Endothelial cell of umbilical vein (primary cell): Measurements from ENCODE around the gene TP53AIP1. TPM values are rescaled to one million over a fixed set of nuclear protein-coding genes. Genes with fewer than 3 reads are reported as not detected.

Source experiments
- BruUV-seq: library from RNA; stranded (reverse); fragments of 400-500 nt; replicated peaks from 2 replicates; lab custom pipeline; 2021; lab: Mats Ljungman, UMichigan
- CTCF ChIA-PET: fragments of 300-600, 350-600 bp; sonication (Branson Sonifier 250); formaldehyde crosslinking; loops from one replicate; lab custom pipeline; 2021; ENCODE audit warnings: antibody characterized with exemption, inconsistent platforms; lab: Charles Lee
- POLR2A ChIA-PET: fragments of 300-600, 350-600 bp; sonication (Branson Sonifier 250); formaldehyde crosslinking; loops from one replicate; lab custom pipeline; 2021; ENCODE audit warnings: antibody characterized with exemption, inconsistent platforms; lab: Charles Lee
- DNase-seq: peaks from one replicate; pipeline ENCODE4 v3.0.0-alpha.2; 2011; ENCODE audit warnings: low read depth, low spot score
- FAIRE-seq: peaks from 2 replicates; lab custom pipeline; 2011; peaks lifted over from hg19 to GRCh38; lab: Jason Lieb, UNC
- H2AFZ ChIP-seq: 2 replicates; pipeline ENCODE4 v1.6.0; 2012; ENCODE audit warnings: low read depth, low read length, control low read depth, inconsistent platforms
- H3K27ac ChIP-seq: 2 replicates; pipeline ENCODE4 v1.5.1; 2011; ENCODE audit warnings: low read depth, mild to moderate bottlenecking, control low read depth, low read length, moderate library complexity; ENCODE audit not compliant: insufficient read depth
- H3K27me3 ChIP-seq, 2 experiments: 2 replicates each; pipeline versions ENCODE4 v1.6.0 to v1.6.1; 2011; ENCODE audit warnings: low read length in 2 of 2, mixed read lengths in 1 of 2; ENCODE audit not compliant: control insufficient read depth in 2 of 2, insufficient read depth in 2 of 2
- H3K36me3 ChIP-seq, 2 experiments: 2 replicates in 1 of 2; 3 replicates in 1 of 2; pipeline ENCODE4 v1.5.1; 2011; ENCODE audit warnings: low read length in 2 of 2, mild to moderate bottlenecking in 1 of 2, moderate library complexity in 1 of 2; ENCODE audit not compliant: control insufficient read depth in 2 of 2, insufficient read depth in 2 of 2; ENCODE audit errors: extremely low read depth in 1 of 2
- H3K4me1 ChIP-seq: 3 replicates; pipeline ENCODE4 v1.5.1; 2011; ENCODE audit warnings: mild to moderate bottlenecking, low read length; ENCODE audit not compliant: control insufficient read depth, insufficient read depth; ENCODE audit errors: extremely low read depth
- H3K4me2 ChIP-seq: 2 replicates; pipeline ENCODE4 v1.6.1; 2011; ENCODE audit warnings: low read length, control low read depth, mixed read lengths; ENCODE audit not compliant: insufficient read depth
- H3K4me3 ChIP-seq, 3 experiments: fragments of 200-600 bp in 1 of 3; sonication (generic), shearing (Covaris generic) in 1 of 3; replicated peaks in 1 of 3; 2 replicates each; pipeline ENCODE4 v1.5.1; 2011 to 2016; ENCODE audit warnings: control low read depth in 3 of 3, low read length in 3 of 3, mild to moderate bottlenecking in 2 of 3, inconsistent platforms in 1 of 3, low read depth in 1 of 3, moderate library complexity in 1 of 3; ENCODE audit not compliant: insufficient read depth in 1 of 3
- H3K79me2 ChIP-seq: 2 replicates; pipeline ENCODE4 v1.6.0; 2012; ENCODE audit warnings: low read length, inconsistent platforms; ENCODE audit not compliant: control insufficient read depth, insufficient read depth
- H3K9ac ChIP-seq: replicated peaks from 2 replicates; pipeline ENCODE3; 2011; ENCODE audit warnings: low read length, control low read depth; ENCODE audit not compliant: insufficient read depth; ENCODE audit errors: extremely low read depth
- H3K9me1 ChIP-seq: replicated peaks from 3 replicates; pipeline ENCODE4 v1.6.0; 2011; ENCODE audit warnings: mild to moderate bottlenecking, low read length; ENCODE audit not compliant: control insufficient read depth, insufficient read depth; ENCODE audit errors: extremely low read depth
- H3K9me3 ChIP-seq: replicated peaks from 2 replicates; pipeline ENCODE4 v1.5.1; 2012; ENCODE audit warnings: low read length, inconsistent platforms; ENCODE audit not compliant: control insufficient read depth, insufficient read depth
- H4K20me1 ChIP-seq: replicated peaks from 2 replicates; pipeline ENCODE3; 2011; ENCODE audit warnings: mild to moderate bottlenecking, low read length; ENCODE audit not compliant: control insufficient read depth, insufficient read depth; ENCODE audit errors: extremely low read depth
- EZH2 ChIP-seq: IDR thresholded peaks from 2 replicates; pipeline ENCODE4 v1.6.1; 2012; ENCODE audit warnings: borderline replicate concordance, low read depth, mild to moderate bottlenecking, moderate library complexity, low read length, inconsistent platforms; ENCODE audit not compliant: severe bottlenecking
- FOS ChIP-seq: IDR thresholded peaks from 2 replicates; pipeline ENCODE4 v1.6.1; 2011; ENCODE audit warnings: mild to moderate bottlenecking, low read length, moderate library complexity, borderline replicate concordance; ENCODE audit not compliant: insufficient read depth
- GATA2 ChIP-seq: IDR thresholded peaks from 2 replicates; pipeline ENCODE4 v1.7.0; 2011; ENCODE audit warnings: low read depth, mild to moderate bottlenecking, moderate library complexity, mixed read lengths, low read length; ENCODE audit not compliant: insufficient read length, insufficient read depth
- JUN ChIP-seq: IDR thresholded peaks from 2 replicates; pipeline ENCODE4 v1.6.1; 2011; ENCODE audit warnings: borderline replicate concordance, low read depth; ENCODE audit not compliant: insufficient read length, insufficient read depth
- MAX ChIP-seq: IDR thresholded peaks from 2 replicates; pipeline ENCODE4 v1.6.1; 2011; ENCODE audit not compliant: insufficient read depth, insufficient read length
- MYC ChIP-seq: IDR thresholded peaks from one replicate; pipeline ENCODE4 v1.6.1; 2011; ENCODE audit warnings: mild to moderate bottlenecking, low read depth, low read length
- POLR2A ChIP-seq: IDR thresholded peaks from 2 replicates; pipeline ENCODE4 v1.6.1; 2012; ENCODE audit warnings: low read depth, mild to moderate bottlenecking, control low read depth, low read length
- POLR2AphosphoS5 ChIP-seq: IDR thresholded peaks from 2 replicates; pipeline ENCODE4 v1.6.1; 2012; ENCODE audit warnings: low read depth, mild to moderate bottlenecking, control low read depth, low read length, moderate library complexity; ENCODE audit not compliant: insufficient read depth
- dilution Hi-C: fragments of 300-500 bp; cut with MboI; formaldehyde crosslinking; loops from one replicate; pipeline ENCODE4 v1.15.0; 2019; ENCODE audit warnings: low sequenced_read_pairs; ENCODE audit not compliant: extremely low pct_ligation_motif_present
- intact Hi-C: fragments of 100-400 bp; cut with micrococcal nuclease; formaldehyde crosslinking; loops from one replicate; pipeline ENCODE4 v1.10.0; 2022
- polyA plus RNA-seq, 4 experiments: library from polyadenylated mRNA; depleted of rRNA in 3 of 4; stranded (reverse) in 3 of 4; unstranded in 1 of 4; fragments of >200 nt; gene quantifications; 2 replicates each; pipeline versions ENCODE4 v1.2.1 to v1.2.3, GENCODE V29; 2011 to 2012; ENCODE audit warnings: missing spikeins in 1 of 4
- total RNA-seq: library from RNA; stranded (reverse); gene quantifications from 2 replicates; pipeline ENCODE4 v1.2.3, GENCODE V29; 2021
- TF ChIP-seq, protein P1 (sequence below), 2 donors: IDR thresholded peaks; 1 replicate in 1 of 2; 2 replicates in 1 of 2; pipeline ENCODE4 v1.5.1; 2011; ENCODE audit warnings: low read length in 2 of 2, mild to moderate bottlenecking in 2 of 2, moderate library complexity in 2 of 2, control low read depth in 1 of 2, inconsistent platforms in 1 of 2, low read depth in 1 of 2; ENCODE audit not compliant: insufficient read depth in 1 of 2; ENCODE audit errors: extremely low read depth in 1 of 2

TP53AIP1 gene
- total and polyA plus RNA-seq, 2 donors (not counting 3 experiments of a cell fraction or from before 2014, with no cell fraction given): not detected

GRCh38 chr11:128919216-128919615 lies 23.5 kb downstream of the TP53AIP1 start:
- peaks cover 3 to 5% of the 10 kb centered on the region in 2 experiments for H3K27me3 ChIP-seq

More at GRCh38 chr11:128919216-128919615, 23.5 kb downstream of the TP53AIP1 start:
- H3K27ac ChIP-seq: no peak overlapping the region
- H3K9me3 ChIP-seq: no peaks in the 10 kb centered on the region
- H3K4me1 ChIP-seq: no peaks in the 10 kb centered on the region
- H4K20me1 ChIP-seq: no peaks in the 10 kb centered on the region
- H3K4me3 ChIP-seq: no peak overlapping the region
- H3K79me2 ChIP-seq: no peaks in the 10 kb centered on the region
- H3K36me3 ChIP-seq: no peaks in the 10 kb centered on the region
- TF ChIP-seq, protein P1, sequence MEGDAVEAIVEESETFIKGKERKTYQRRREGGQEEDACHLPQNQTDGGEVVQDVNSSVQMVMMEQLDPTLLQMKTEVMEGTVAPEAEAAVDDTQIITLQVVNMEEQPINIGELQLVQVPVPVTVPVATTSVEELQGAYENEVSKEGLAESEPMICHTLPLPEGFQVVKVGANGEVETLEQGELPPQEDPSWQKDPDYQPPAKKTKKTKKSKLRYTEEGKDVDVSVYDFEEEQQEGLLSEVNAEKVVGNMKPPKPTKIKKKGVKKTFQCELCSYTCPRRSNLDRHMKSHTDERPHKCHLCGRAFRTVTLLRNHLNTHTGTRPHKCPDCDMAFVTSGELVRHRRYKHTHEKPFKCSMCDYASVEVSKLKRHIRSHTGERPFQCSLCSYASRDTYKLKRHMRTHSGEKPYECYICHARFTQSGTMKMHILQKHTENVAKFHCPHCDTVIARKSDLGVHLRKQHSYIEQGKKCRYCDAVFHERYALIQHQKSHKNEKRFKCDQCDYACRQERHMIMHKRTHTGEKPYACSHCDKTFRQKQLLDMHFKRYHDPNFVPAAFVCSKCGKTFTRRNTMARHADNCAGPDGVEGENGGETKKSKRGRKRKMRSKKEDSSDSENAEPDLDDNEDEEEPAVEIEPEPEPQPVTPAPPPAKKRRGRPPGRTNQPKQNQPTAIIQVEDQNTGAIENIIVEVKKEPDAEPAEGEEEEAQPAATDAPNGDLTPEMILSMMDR (IDR thresholded peaks at IDR 0.05; ENCODE audit: extremely low read depth in 1 of 2, insufficient read depth in 1 of 2, low read depth in 1 of 2, low read length in 2 of 2): no peak
- no peak for TF ChIP-seq POLR2A
- no peak for TF ChIP-seq EZH2
- no peak for TF ChIP-seq JUN
- TF ChIP-seq FOS: no peak
- no peak for TF ChIP-seq MAX
- TF ChIP-seq GATA2: no peak
- TF ChIP-seq POLR2AphosphoS5: no peak
- TF ChIP-seq MYC: no peak
- ChIA-PET CTCF (interaction anchor here (0.8 to 2.1 kb wide), 4 partner anchors 17 to 37 kb away, joined by 4 to 9 read pairs (median 5); no protein-coding TSS in a partner anchor), POLR2A (no interaction called here)
- no peak overlapping the region for H3K9ac ChIP-seq
- H2AFZ ChIP-seq: no peak overlapping the region
- DNase-seq: no peak
- no TSS peak for BruUV-seq
- dilution Hi-C loops (no loop called here), intact Hi-C loops (no loop called here)
- no peaks in the 10 kb centered on the region for H3K9me1 ChIP-seq
- FAIRE-seq: no peak
- no peak overlapping the region for H3K4me2 ChIP-seq
